ENCODE results near the gene ALKAL2.
"Not testable (repeated sequence)": the region's sequence is repeated elsewhere in the genome, so short reads cannot be mapped to it uniquely, and the experiment has no call there.

Gene ALKAL2

GRCh38 chr2:287911-288757 lies at the start of gene ALKAL2:
Gene ALKAL2 (minus strand): TSS chr2:288091. CDS start chr2:287835, 256 bp downstream.
- DNase-seq (ENCODE audit: low read depth in 2 of 2), result no peak

- not testable (repeated sequence) for DNase-seq (ENCODE audit: low read depth in 2 of 2)
Measured at GRCh38 chr2:336949-337348, 49.1 kb upstream of the ALKAL2 start.

GRCh38 chr2:336360-336759 lies 48.5 kb upstream of the ALKAL2 start:
- DNase-seq (ENCODE audit: low read depth in 2 of 2), result no peak

GRCh38 chr2:332592-332991 lies 44.7 kb upstream of the ALKAL2 start:
- DNase-seq (ENCODE audit: low read depth in 2 of 2), result no peak

- DNase-seq (ENCODE audit: low read depth in 2 of 2), result no peak
Measured at GRCh38 chr2:328761-329160, 40.9 kb upstream of the ALKAL2 start.

GRCh38 chr2:323035-323434 lies 35.1 kb upstream of the ALKAL2 start:
- DNase-seq (ENCODE audit: low read depth in 2 of 2), result no peak

GRCh38 chr2:322326-322725 lies 34.4 kb upstream of the ALKAL2 start:
- DNase-seq (ENCODE audit: low read depth in 2 of 2), result no peak

GRCh38 chr2:320561-320960 lies 32.7 kb upstream of the ALKAL2 start:
- no peak for DNase-seq (ENCODE audit: low read depth in 2 of 2)

GRCh38 chr2:319059-319600 lies 31.2 kb upstream of the ALKAL2 start:
- DNase-seq (ENCODE audit: low read depth in 2 of 2), result no peak

- peak in 1 of 2 donors; percentile 22 for DNase-seq (ENCODE audit: low read depth in 2 of 2)
Measured at GRCh38 chr2:317501-318424, 29.9 kb upstream of the ALKAL2 start.

- no peak for DNase-seq (ENCODE audit: low read depth in 2 of 2)
Measured at GRCh38 chr2:316381-316780, 28.5 kb upstream of the ALKAL2 start.

- DNase-seq (ENCODE audit: low read depth in 2 of 2), result not testable (repeated sequence)
Measured at GRCh38 chr2:315925-316324, 28.0 kb upstream of the ALKAL2 start.

- no peak for DNase-seq (ENCODE audit: low read depth in 2 of 2)
Measured at GRCh38 chr2:314561-315336, 26.9 kb upstream of the ALKAL2 start.

GRCh38 chr2:313991-314390 lies 26.1 kb upstream of the ALKAL2 start:
- no peak for DNase-seq (ENCODE audit: low read depth in 2 of 2)

- DNase-seq (ENCODE audit: low read depth in 2 of 2), result no peak
Measured at GRCh38 chr2:310994-311393, 23.1 kb upstream of the ALKAL2 start.

GRCh38 chr2:309954-310510 lies 22.1 kb upstream of the ALKAL2 start:
- no peak for DNase-seq (ENCODE audit: low read depth in 2 of 2)

- no peak for DNase-seq (ENCODE audit: low read depth in 2 of 2)
Measured at GRCh38 chr2:309148-309953, 21.5 kb upstream of the ALKAL2 start.

- no peak for DNase-seq (ENCODE audit: low read depth in 2 of 2)
Measured at GRCh38 chr2:305366-305765, 17.5 kb upstream of the ALKAL2 start.

- no peak for DNase-seq (ENCODE audit: low read depth in 2 of 2)
Measured at GRCh38 chr2:296354-296753, 8.5 kb upstream of the ALKAL2 start.

- DNase-seq (ENCODE audit: low read depth in 2 of 2), result no peak
Measured at GRCh38 chr2:295090-295489, 7.2 kb upstream of the ALKAL2 start.

Measured in stimulated activated CD8-positive, alpha-beta memory T cell treated with anti-CD3 and anti-CD28 coated beads, Interleukin-15, amount 100 ng/mL, for 48 hours (primary cell).